HepG2 (cell line): Measurements from ENCODE around the gene MAFF. TPM values are rescaled to one million over a fixed set of nuclear protein-coding genes. Genes with fewer than 3 reads are reported as not detected.

Source experiments
- ARID4A ChIP-seq: sonication (generic); formaldehyde crosslinking; IDR thresholded peaks from 2 replicates; pipeline ENCODE4 v1.5.0; 2020; ENCODE audit warnings: mild to moderate bottlenecking, missing genetic modification reagents, borderline replicate concordance
- FOXA3 ChIP-seq: IDR thresholded peaks from 2 replicates; pipeline ENCODE4 v1.6.1; 2016; ENCODE audit warnings: missing genetic modification reagents, missing compliant biosample characterization
- FOXJ3 ChIP-seq: sonication (generic); formaldehyde crosslinking; IDR thresholded peaks from 2 replicates; pipeline ENCODE4 v1.4.0; 2020; ENCODE audit warnings: missing genetic modification reagents, mild to moderate bottlenecking, borderline replicate concordance
- HCFC1 ChIP-seq: fragments of 150-350 bp; IDR thresholded peaks from 2 replicates; pipeline ENCODE4 v1.6.1; 2014; ENCODE audit warnings: low read depth, low read length
- HMG20B ChIP-seq: conservative IDR thresholded peaks from 2 replicates; pipeline ENCODE4 v1.6.1; 2016; ENCODE audit warnings: missing genetic modification reagents, missing compliant biosample characterization
- HNF4A ChIP-seq: sonication (generic); formaldehyde crosslinking; IDR thresholded peaks from 2 replicates; pipeline ENCODE4 v1.4.0; 2020; ENCODE audit warnings: missing genetic modification reagents
- MBNL3 ChIP-seq: fragments of 250-450 bp; sonication (Bioruptor Pico); conservative IDR thresholded peaks from 2 replicates; pipeline ENCODE4 v1.8.0; 2022; ENCODE audit warnings: mild to moderate bottlenecking, inconsistent platforms
- MNT ChIP-seq: fragments of 450-650 bp; IDR thresholded peaks from 2 replicates; pipeline ENCODE4 v1.6.1; 2016
- MTF2 ChIP-seq: sonication (generic); formaldehyde crosslinking; IDR thresholded peaks from 2 replicates; pipeline ENCODE4 v1.5.0; 2020; ENCODE audit warnings: missing genetic modification reagents, borderline replicate concordance
- NFIB ChIP-seq: sonication (generic); formaldehyde crosslinking; IDR thresholded peaks from 2 replicates; pipeline ENCODE4 v1.9.0; 2021; ENCODE audit warnings: missing genetic modification reagents, mild to moderate bottlenecking, borderline replicate concordance
- NFKB2 ChIP-seq: sonication (generic); formaldehyde crosslinking; IDR thresholded peaks from 2 replicates; pipeline ENCODE4 v1.4.0; 2020; ENCODE audit warnings: missing genetic modification reagents, borderline replicate concordance
- NKX3-1 ChIP-seq: sonication (generic); formaldehyde crosslinking; IDR thresholded peaks from 2 replicates; pipeline ENCODE4 v1.5.0; 2020; ENCODE audit warnings: missing genetic modification reagents
- SALL2 ChIP-seq: sonication (generic); formaldehyde crosslinking; IDR thresholded peaks from 2 replicates; pipeline ENCODE4 v1.8.1; 2023; ENCODE audit warnings: mild to moderate bottlenecking, missing genetic modification reagents, inconsistent platforms
- TFE3 ChIP-seq: IDR thresholded peaks from 2 replicates; pipeline ENCODE4 v1.6.1; 2016
- ZBTB25 ChIP-seq: IDR thresholded peaks from 2 replicates; pipeline ENCODE4 v1.6.1; 2018; ENCODE audit warnings: missing genetic modification reagents
- ZNF335 ChIP-seq: sonication (generic); formaldehyde crosslinking; IDR thresholded peaks from 2 replicates; pipeline ENCODE4 v1.4.0; 2020; ENCODE audit warnings: missing genetic modification reagents
- ZNF552 ChIP-seq: sonication (generic); formaldehyde crosslinking; IDR thresholded peaks from 2 replicates; pipeline ENCODE4 v1.9.0; 2022; ENCODE audit warnings: missing genetic modification reagents, mild to moderate bottlenecking, borderline replicate concordance
- ZNF652 ChIP-seq: IDR thresholded peaks from 2 replicates; pipeline ENCODE4 v1.6.1; 2016; ENCODE audit warnings: low read depth, borderline replicate concordance
- ZNF713 ChIP-seq: sonication (generic); formaldehyde crosslinking; IDR thresholded peaks from 2 replicates; pipeline ENCODE4 v1.4.0; 2020; ENCODE audit warnings: mild to moderate bottlenecking, missing genetic modification reagents
- ZNF816 ChIP-seq: sonication (generic); formaldehyde crosslinking; IDR thresholded peaks from 2 replicates; pipeline ENCODE4 v1.8.0; 2022; ENCODE audit warnings: missing genetic modification reagents, mild to moderate bottlenecking, borderline replicate concordance
- polyA plus RNA-seq, 8 experiments: library from polyadenylated mRNA; depleted of rRNA in 3 of 8; stranded (reverse) in 7 of 8; unstranded in 1 of 8; fragments of >200 nt; fragmentation: Illumina TruSeq in 4 of 8; extraction: Trizol in 4 of 8; gene quantifications; 2 replicates each; pipeline versions ENCODE4 v1.2.1 to v1.2.3, GENCODE V29; 2011 to 2016; ENCODE audit warnings: low read depth in 4 of 8, missing spikeins in 1 of 8, mixed read lengths in 1 of 8; ENCODE audit not compliant: insufficient read depth in 1 of 8
- total RNA-seq, 5 experiments: library from RNA; depleted of rRNA; stranded (reverse); fragments of >200 nt; fragmentation: Illumina TruSeq; extraction: Trizol; gene quantifications; 2 replicates each; pipeline ENCODE4 v1.2.3, GENCODE V29; 2016; ENCODE audit warnings: low read depth in 1 of 5

The MAFF gene
- total and polyA plus RNA-seq, 2 of the 13 experiments (the other 11 are each of a cell fraction or from before 2014, with no cell fraction given) = 5.4 to 14.3 TPM

- TF ChIP-seq TFE3 (CRISPR knock-in tag) (peak; percentile 89), NFIB (CRISPR knock-in tag) (no peak), NKX3-1 (no peak), SALL2 (CRISPR knock-in tag) (no peak), ZNF552 (no peak), MBNL3 (CRISPR knock-in tag) (no peak), ZNF335 (CRISPR knock-in tag) (no peak), HCFC1 (no peak), MNT (no peak), ZNF713 (CRISPR knock-in tag) (no peak), NFKB2 (CRISPR knock-in tag) (no peak), HMG20B (CRISPR knock-in tag) (no peak), ZNF816 (no peak; the same call in 1 of the 2 replicates), FOXA3 (CRISPR knock-in tag) (no peak), HNF4A (peak; percentile 63), MTF2 (CRISPR knock-in tag) (no peak), FOXJ3 (no peak), ARID4A (peak; percentile 56; the same call in 1 of the 2 replicates), ZNF652 (CRISPR knock-in tag) (no peak), ZBTB25 (CRISPR knock-in tag) (no peak)
These were observed 59.2 kb downstream of the MAFF start (continued) for GRCh38 chr22:38260761-38261681.
